NCI-H526 treated with DMSO at 0.1 percent for 48 hours (cell line): ENCODE data around the gene SLC39A7.
A peak's percentile ranks its signal among the peaks of the same experiment; 100 is the strongest.

Experiments
- DNase-seq: peaks from one replicate; lab custom pipeline; 2025; lab: John Stamatoyannopoulos, UW

SLC39A7 gene

GRCh38 chr6:33190504-33191107 lies 10.1 kb upstream of the SLC39A7 start:
- DNase-seq: no peak

- no peak for DNase-seq
Measured at GRCh38 chr6:33191383-33192104, 9.1 kb upstream of the SLC39A7 start.

- no peak for DNase-seq
Measured at GRCh38 chr6:33192105-33192646, 8.5 kb upstream of the SLC39A7 start, which contains the start of gene COL11A2. Gene COL11A2, minus strand, starts transcription at chr6:33192467. Its CDS starts 227 bp downstream, at chr6:33192240.

GRCh38 chr6:33192671-33193602 lies 7.7 kb upstream of the SLC39A7 start:
- DNase-seq: no peak

- no peak for DNase-seq
Measured at GRCh38 chr6:33193619-33194018, 7.0 kb upstream of the SLC39A7 start.

- DNase-seq: no peak
Measured at GRCh38 chr6:33194431-33194979, 6.2 kb upstream of the SLC39A7 start.

- no peak for DNase-seq
Measured at GRCh38 chr6:33195304-33196165, 5.1 kb upstream of the SLC39A7 start.

GRCh38 chr6:33197431-33198048 lies 3.1 kb upstream of the SLC39A7 start:
- DNase-seq: peak; percentile 70

- DNase-seq: no peak
Measured at GRCh38 chr6:33198159-33198852, 2.4 kb upstream of the SLC39A7 start.

- DNase-seq: no peak
Measured at GRCh38 chr6:33198853-33199436, 1.7 kb upstream of the SLC39A7 start.

GRCh38 chr6:33199687-33200218 lies 914 bp upstream of the SLC39A7 start:
- peak; percentile 48 for DNase-seq

GRCh38 chr6:33201147-33201545 lies 479 bp downstream of the SLC39A7 start:
- no peak for DNase-seq

- no peak for DNase-seq
Measured at GRCh38 chr6:33201935-33202334, 1.3 kb downstream of the SLC39A7 start.

- no peak for DNase-seq
Measured at GRCh38 chr6:33202799-33203198, 2.1 kb downstream of the SLC39A7 start.

- DNase-seq: no peak
Measured at GRCh38 chr6:33203443-33204164, 2.9 kb downstream of the SLC39A7 start.

- DNase-seq: no peak
Measured at GRCh38 chr6:33204165-33204414, 3.4 kb downstream of the SLC39A7 start.

- peak; percentile 72 for DNase-seq
Measured at GRCh38 chr6:33204415-33205190, 3.9 kb downstream of the SLC39A7 start, which contains the start of gene HSD17B8. Gene HSD17B8, plus strand, starts transcription at chr6:33204655. Its CDS starts 14 bp downstream, at chr6:33204669.
